ENCODE data around the gene MYH6. TPM values are rescaled to one million over a fixed set of nuclear protein-coding genes. Genes with fewer than 3 reads are reported as not detected.

Gene MYH6
- total and polyA plus RNA-seq, 3 donors from 2014 or later = 0.12 to 0.44 (median 0.39) TPM

- WGBS, 2 donors = 97 to 100% methylated on average over 8 to 18 of the region's 18 CpGs
- H3K27me3 ChIP-seq = no peaks in the 10 kb centered on the region
- TF ChIP-seq CTCF (IDR thresholded peaks at IDR 0.05) = no peak
- no peak for TF ChIP-seq POLR2A (IDR thresholded peaks at IDR 0.05)
- no peaks in the 10 kb centered on the region for H3K9me3 ChIP-seq
- H3K27ac ChIP-seq = no peak overlapping the region
- DNase-seq = no peak
- intact Hi-C loops (cut with DNase I; ENCODE audit: low total_unique reads) = no loop called here
- H3K4me1 ChIP-seq = peaks cover 7% of the 10 kb centered on the region
- H3K4me3 ChIP-seq = no peak overlapping the region
- H3K36me3 ChIP-seq (ENCODE audit: low read depth, missing control alignments) = no peaks in the 10 kb centered on the region
Measured at GRCh38 chr14:23385642-23386265, 22.3 kb downstream of the MYH6 start.

- WGBS, 2 donors = 84 to 90% methylated on average over 2 of the region's 2 CpGs
- H3K4me1 ChIP-seq = peaks cover 7% of the 10 kb centered on the region
- intact Hi-C loops (cut with DNase I; ENCODE audit: low total_unique reads) = no loop called here
- H3K27ac ChIP-seq = no peak overlapping the region
- H3K4me3 ChIP-seq = no peak overlapping the region
- TF ChIP-seq POLR2A (IDR thresholded peaks at IDR 0.05) = no peak
- no peak for TF ChIP-seq CTCF (IDR thresholded peaks at IDR 0.05)
- no peak for DNase-seq
- H3K36me3 ChIP-seq (ENCODE audit: low read depth, missing control alignments) = no peaks in the 10 kb centered on the region
- H3K9me3 ChIP-seq = no peaks in the 10 kb centered on the region
- H3K27me3 ChIP-seq = no peaks in the 10 kb centered on the region
Measured at GRCh38 chr14:23385244-23385641, 22.8 kb downstream of the MYH6 start.

- WGBS, 2 donors = 74 to 84% methylated on average over 29 of the region's 29 CpGs
- H3K27ac ChIP-seq = no peak overlapping the region
- no peak for TF ChIP-seq POLR2A (IDR thresholded peaks at IDR 0.05)
- TF ChIP-seq CTCF (IDR thresholded peaks at IDR 0.05) = no peak
- no peak for DNase-seq
- H3K4me1 ChIP-seq = peaks cover 7% of the 10 kb centered on the region
- no peaks in the 10 kb centered on the region for H3K36me3 ChIP-seq (ENCODE audit: low read depth, missing control alignments)
- H3K4me3 ChIP-seq = no peak overlapping the region
- no peaks in the 10 kb centered on the region for H3K27me3 ChIP-seq
- intact Hi-C loops (cut with DNase I; ENCODE audit: low total_unique reads) = no loop called here
- H3K9me3 ChIP-seq = no peaks in the 10 kb centered on the region
Measured at GRCh38 chr14:23384364-23385080, 23.6 kb downstream of the MYH6 start.

- H3K4me3 ChIP-seq = no peak overlapping the region
- DNase-seq = no peak
- no peaks in the 10 kb centered on the region for H3K9me3 ChIP-seq
- WGBS, 2 donors = 86 to 88% methylated on average over 10 of the region's 10 CpGs
- H3K27ac ChIP-seq = no peak overlapping the region
- peaks cover 3% of the 10 kb centered on the region for H3K4me1 ChIP-seq
- intact Hi-C loops (cut with DNase I; ENCODE audit: low total_unique reads) = no loop called here
- no peaks in the 10 kb centered on the region for H3K36me3 ChIP-seq (ENCODE audit: low read depth, missing control alignments)
- no peaks in the 10 kb centered on the region for H3K27me3 ChIP-seq
- TF ChIP-seq CTCF (IDR thresholded peaks at IDR 0.05) (no peak), POLR2A (IDR thresholded peaks at IDR 0.05) (no peak)
Measured at GRCh38 chr14:23382731-23383440, 25.2 kb downstream of the MYH6 start.
